ENCODE measurements around the gene RPS10. TPM values are rescaled to one million over a fixed set of nuclear protein-coding genes. Genes with fewer than 3 reads are reported as not detected.

Gene RPS10
- polyA plus RNA-seq, 3 donors: 645 to 2,603 (median 1,054) TPM

- Histone ChIP-seq H3K4me2 (replicated peaks; ENCODE audit: extremely low read depth, low read length, poor library complexity, severe bottlenecking) (peak overlapping the region; percentile 79), H2AFZ (ENCODE audit: insufficient read depth, low read depth, low read length, poor library complexity, severe bottlenecking) (peak overlapping the region; percentile 66), H3K27ac (ENCODE audit: low read depth in 1 of 2, low read length in 2 of 2) (peak overlapping the region; percentile 59 to 95), H3K27me3 (ENCODE audit: control insufficient read depth in 2 of 2, insufficient read depth in 2 of 2, low read length in 2 of 2) (no peaks in the 10 kb centered on the region), H3K9me3 (replicated peaks in 1 of 2; ENCODE audit: control insufficient read depth in 1 of 2, insufficient read depth in 1 of 2, low read length in 2 of 2) (peaks cover 7 to 11% of the 10 kb centered on the region in 2 donors), H3K36me3 (replicated peaks in 1 of 2; ENCODE audit: control insufficient read depth in 1 of 2, insufficient read depth in 2 of 2, low read length in 2 of 2) (no peaks in the 10 kb centered on the region), H4K20me1 (ENCODE audit: insufficient read depth, low read length) (peaks cover 32% of the 10 kb centered on the region), H3K4me3 (replicated peaks in 1 of 3; ENCODE audit: low read depth in 2 of 3, low read length in 3 of 3) (peak overlapping the region; percentile 34 to 93 (median 36)), H3K9ac (ENCODE audit: insufficient read depth, low read length, poor library complexity, severe bottlenecking) (peak overlapping the region; percentile 96), H3K4me1 (ENCODE audit: control insufficient read depth in 1 of 2, insufficient read depth in 2 of 2, low read length in 2 of 2) (peaks cover 30 to 42% of the 10 kb centered on the region in 2 donors), H3K79me2 (ENCODE audit: insufficient read depth, low read length) (peaks cover 47% of the 10 kb centered on the region)
- Mint-ChIP-seq H3K27me3 (ENCODE audit: low read depth in 3 of 3) (peaks cover 0 to 4% (median 0%) of the 10 kb centered on the region in 3 donors), H3K4me1 (peaks cover 23% of the 10 kb centered on the region), H3K27ac (peak overlapping the region in 6 of 7 donors; percentile 89 to 95 (median 92)), H3K9me3 (peaks cover 4 to 16% (median 13%) of the 10 kb centered on the region in 7 donors), H3K4me3 (peak overlapping the region; percentile 69 to 94), H3K36me3 (no peaks in the 10 kb centered on the region)
- 0% methylated on average over 2 of the region's 16 CpGs for WGBS (ENCODE audit: insufficient coverage)
- no peak for TF ChIP-seq CTCF (IDR thresholded peaks at IDR 0.05)
- DNase-seq: peak; percentile 54 to 79 (median 67)
- intact Hi-C loops (cut with micrococcal nuclease): loop anchor here in 1 of 2 donors (1.0 to 5.0 kb wide), 2 partner anchors 61 to 145 kb away; no protein-coding TSS in a partner anchor
Observed at GRCh38 chr6:34393191-34393965, 32.5 kb downstream of the RPS10 start.

GRCh38 chr6:34392497-34393190, 33.2 kb downstream of the RPS10 start, which contains the start of gene NUDT3:
Gene NUDT3 (minus strand): TSS chr6:34392669. CDS start chr6:34392362, 307 bp downstream.
- peaks cover 55% of the 10 kb centered on the region for H3K79me2 ChIP-seq (ENCODE audit: insufficient read depth, low read length)
- Mint-ChIP-seq H3K4me1 (peaks cover 23% of the 10 kb centered on the region), H3K27me3 (ENCODE audit: low read depth in 3 of 3) (peaks cover 0 to 4% (median 0%) of the 10 kb centered on the region in 3 donors), H3K27ac (peak within 1 kb of the TSS in 6 of 7 donors; percentile 89 to 95 (median 92)), H3K36me3 (no peaks in the 10 kb centered on the region), H3K9me3 (peaks cover 4 to 16% (median 13%) of the 10 kb centered on the region in 7 donors), H3K4me3 (peak within 1 kb of the TSS; percentile 69 to 94)
- peaks cover 30 to 42% of the 10 kb centered on the region in 2 donors for H3K4me1 ChIP-seq (ENCODE audit: control insufficient read depth in 1 of 2, insufficient read depth in 2 of 2, low read length in 2 of 2)
- intact Hi-C loops (cut with micrococcal nuclease): loop anchor here in 1 of 2 donors (1.0 to 5.0 kb wide), 2 partner anchors 60 to 144 kb away; no protein-coding TSS in a partner anchor
- H3K4me2 ChIP-seq (replicated peaks; ENCODE audit: extremely low read depth, low read length, poor library complexity, severe bottlenecking): peak within 1 kb of the TSS; percentile 79
- H3K4me3 ChIP-seq (replicated peaks in 1 of 3; ENCODE audit: low read depth in 2 of 3, low read length in 3 of 3): peak within 1 kb of the TSS; percentile 77 to 93 (median 87)
- H3K27ac ChIP-seq (ENCODE audit: low read depth in 1 of 2, low read length in 2 of 2): peak within 1 kb of the TSS; percentile 84 to 95
- peak; percentile 95 to 98 (median 97) for DNase-seq
- TF ChIP-seq CTCF (IDR thresholded peaks at IDR 0.05): peak; percentile 87
- H2AFZ ChIP-seq (ENCODE audit: insufficient read depth, low read depth, low read length, poor library complexity, severe bottlenecking): peak within 1 kb of the TSS; percentile 94
- WGBS (ENCODE audit: insufficient coverage): under 1% methylated on average over 83 of the region's 87 CpGs
- no peaks in the 10 kb centered on the region for H3K36me3 ChIP-seq (replicated peaks in 1 of 2; ENCODE audit: control insufficient read depth in 1 of 2, insufficient read depth in 2 of 2, low read length in 2 of 2)
- H4K20me1 ChIP-seq (ENCODE audit: insufficient read depth, low read length): peaks cover 40% of the 10 kb centered on the region
- peak within 1 kb of the TSS; percentile 96 for H3K9ac ChIP-seq (ENCODE audit: insufficient read depth, low read length, poor library complexity, severe bottlenecking)
- H3K27me3 ChIP-seq (ENCODE audit: control insufficient read depth in 2 of 2, insufficient read depth in 2 of 2, low read length in 2 of 2): no peaks in the 10 kb centered on the region
- peaks cover 7 to 11% of the 10 kb centered on the region in 2 donors for H3K9me3 ChIP-seq (replicated peaks in 1 of 2; ENCODE audit: control insufficient read depth in 1 of 2, insufficient read depth in 1 of 2, low read length in 2 of 2)

Measured in CD14-positive monocyte (primary cell).